Measurements from ENCODE around the gene S1PR4. TPM values are rescaled to one million over a fixed set of nuclear protein-coding genes. Genes with fewer than 3 reads are reported as not detected.
"Not testable (repeated sequence)": the region's sequence is repeated elsewhere in the genome, so short reads cannot be mapped to it uniquely, and the experiment has no call there.

The S1PR4 gene
- total RNA-seq, 2 experiments from 2014 or later: 32.7 to 34.0 TPM

DNA sequence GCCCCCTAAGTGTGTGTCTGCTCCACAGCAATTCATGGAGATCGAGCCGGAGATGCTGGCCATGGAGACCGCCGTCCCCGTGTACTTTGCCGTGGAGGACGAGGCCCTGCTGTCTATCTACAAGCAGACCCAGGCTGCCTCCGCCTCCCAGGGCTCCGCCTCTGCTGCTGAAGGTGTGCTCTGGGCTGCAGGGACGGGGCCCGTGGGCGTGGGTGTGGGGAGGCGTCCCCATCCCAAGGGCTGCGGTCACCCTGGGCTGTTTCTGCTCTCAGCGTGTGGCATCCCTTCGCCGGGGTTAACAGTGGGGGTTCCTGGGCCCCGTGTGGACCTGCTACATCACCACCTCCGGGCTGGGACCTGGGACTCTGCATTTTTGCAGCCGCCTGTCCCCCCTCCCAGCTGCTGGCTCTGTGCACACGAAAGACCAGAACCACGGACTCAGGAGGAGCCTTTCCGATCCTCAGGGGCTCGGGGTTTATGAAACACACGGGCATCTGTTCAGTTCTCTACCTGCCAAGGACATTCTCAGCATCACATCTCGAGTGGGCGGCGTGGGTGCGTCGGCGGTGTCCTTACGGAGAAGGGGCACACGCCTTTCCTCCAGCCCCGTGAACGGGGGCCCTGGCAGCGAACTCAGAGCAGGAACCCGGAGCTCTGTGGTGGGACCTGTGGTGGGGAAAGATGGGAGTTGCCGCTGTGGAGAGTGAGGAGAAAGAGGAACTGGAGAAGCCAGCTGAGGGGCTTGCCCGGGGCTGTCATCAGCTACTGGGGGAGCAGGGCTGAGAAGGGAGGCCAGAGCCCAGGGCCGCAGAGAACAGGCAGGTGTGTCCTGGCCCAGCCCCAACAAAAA, 14.9 kb downstream of the S1PR4 start:
- POLR2A ChIA-PET: no interaction called here
- Mint-ChIP-seq H3K27ac (no peak overlapping the region), H3K27me3 (no peaks in the 10 kb centered on the region), H3K9me3 (no peaks in the 10 kb centered on the region), H3K4me1 (ENCODE audit: low read depth) (peaks cover 11% of the 10 kb centered on the region), H3K36me3 (peaks cover 12% of the 10 kb centered on the region), H3K4me3 (no peak overlapping the region)
- intact Hi-C loops (cut with micrococcal nuclease): no loop called here
- DNase-seq: no peak
- CTCF ChIA-PET: no interaction called here

DNA sequence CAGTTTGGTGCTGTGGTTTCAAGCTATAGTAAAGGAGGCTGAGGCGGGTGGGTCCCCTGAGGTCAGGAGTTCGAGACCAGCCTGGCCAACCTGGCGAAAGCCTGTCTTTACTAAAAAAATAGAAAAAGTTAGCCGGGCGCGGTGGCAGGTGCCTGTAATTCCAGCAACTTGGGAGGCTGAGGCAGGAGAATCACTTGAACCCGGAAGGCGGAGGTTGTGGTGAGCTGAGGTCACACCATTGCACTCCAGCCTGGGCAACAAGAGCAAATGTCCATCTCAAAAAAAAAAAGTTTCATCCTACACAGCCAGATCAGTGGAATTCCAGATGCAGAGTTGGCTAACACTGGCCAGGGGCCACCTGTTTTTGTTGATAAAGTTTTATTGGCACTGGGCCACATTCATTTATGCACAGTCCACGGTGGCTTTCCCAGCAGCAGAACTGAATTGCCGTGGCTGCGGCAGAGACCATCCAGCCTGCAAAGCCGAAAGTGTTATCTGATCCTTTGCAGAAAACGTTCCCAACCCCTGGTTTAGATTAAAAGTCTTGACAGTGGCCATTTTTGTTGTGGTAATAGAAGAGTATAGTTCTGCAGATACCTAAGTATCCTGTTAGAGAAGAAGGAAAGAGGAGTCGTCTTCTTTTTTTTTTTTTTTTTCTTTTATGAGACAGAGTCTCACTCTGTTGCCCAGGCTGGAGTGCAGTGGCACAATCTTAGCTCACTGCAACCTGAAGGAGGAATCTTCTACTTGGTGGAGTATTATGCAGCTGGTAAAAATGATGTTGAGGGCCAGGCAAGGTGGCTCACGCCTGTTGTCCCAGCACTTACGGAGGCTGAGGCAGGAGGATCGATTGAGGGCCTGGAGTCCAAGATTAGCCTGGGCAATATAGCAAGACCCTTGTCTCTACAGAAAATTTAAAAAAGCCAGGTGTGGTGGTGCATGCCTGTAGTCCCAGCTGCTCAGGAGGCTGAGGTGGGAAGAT, 15.8 kb downstream of the S1PR4 start:
- H3K4me1 Mint-ChIP-seq (ENCODE audit: low read depth): peaks cover 2% of the 10 kb centered on the region
- no peak overlapping the region for H3K27ac Mint-ChIP-seq
- H3K9me3 Mint-ChIP-seq: no peaks in the 10 kb centered on the region
- no peaks in the 10 kb centered on the region for H3K27me3 Mint-ChIP-seq
- DNase-seq: no peak
- intact Hi-C loops (cut with micrococcal nuclease): no loop called here
- H3K4me3 Mint-ChIP-seq: no peak overlapping the region
- CTCF ChIA-PET: no interaction called here
- H3K36me3 Mint-ChIP-seq: peaks cover 12% of the 10 kb centered on the region
- POLR2A ChIA-PET: no interaction called here

DNA sequence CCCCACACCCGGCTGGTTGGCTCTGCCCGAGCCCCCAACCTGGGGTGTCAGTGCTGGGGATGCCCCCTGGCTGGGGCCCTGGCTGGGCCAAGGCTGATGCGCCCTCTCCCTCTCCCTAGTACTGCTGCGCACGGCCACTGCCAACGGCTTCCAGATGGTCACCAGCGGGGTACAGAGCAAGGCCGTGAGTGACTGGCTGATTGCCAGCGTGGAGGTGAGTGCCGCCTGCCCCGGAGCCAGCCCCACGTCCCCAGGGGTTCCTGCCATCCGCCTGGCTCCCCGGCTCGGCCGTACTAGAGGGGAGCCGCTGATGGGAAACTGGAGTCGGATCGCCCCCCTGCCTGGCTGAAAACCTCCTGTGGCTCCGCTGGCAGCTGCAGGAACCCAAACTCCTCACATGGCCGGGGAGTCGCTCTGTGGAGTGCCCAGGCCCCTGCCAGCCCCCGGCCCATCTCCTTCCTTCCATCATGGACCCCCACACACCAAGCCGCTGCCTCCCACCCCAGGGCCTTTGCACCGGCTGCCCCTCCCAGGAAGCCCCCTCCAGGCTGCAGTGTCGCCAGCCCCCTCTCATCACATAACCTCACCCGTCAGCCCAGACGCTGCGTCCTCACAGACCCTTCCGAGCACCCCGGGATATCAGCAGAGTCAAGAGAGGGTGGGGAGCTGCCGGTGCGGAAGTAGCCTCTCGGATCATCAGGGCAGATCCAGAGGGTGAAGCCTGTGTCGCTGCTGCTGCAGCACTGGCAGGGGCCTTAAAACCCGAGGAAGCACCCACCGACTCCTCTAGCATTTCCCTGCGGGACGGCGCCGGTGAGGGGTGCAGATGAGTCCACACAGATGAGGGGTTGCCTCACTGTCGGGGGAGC, 17.7 kb downstream of the S1PR4 start:
- Mint-ChIP-seq H3K4me1 (ENCODE audit: low read depth) (no peaks in the 10 kb centered on the region), H3K4me3 (no peak overlapping the region), H3K36me3 (peaks cover 13% of the 10 kb centered on the region), H3K9me3 (no peaks in the 10 kb centered on the region), H3K27me3 (no peaks in the 10 kb centered on the region), H3K27ac (no peak overlapping the region)
- ChIA-PET POLR2A (no interaction called here), CTCF (no interaction called here)
- intact Hi-C loops (cut with micrococcal nuclease): no loop called here
- DNase-seq: no peak

DNA sequence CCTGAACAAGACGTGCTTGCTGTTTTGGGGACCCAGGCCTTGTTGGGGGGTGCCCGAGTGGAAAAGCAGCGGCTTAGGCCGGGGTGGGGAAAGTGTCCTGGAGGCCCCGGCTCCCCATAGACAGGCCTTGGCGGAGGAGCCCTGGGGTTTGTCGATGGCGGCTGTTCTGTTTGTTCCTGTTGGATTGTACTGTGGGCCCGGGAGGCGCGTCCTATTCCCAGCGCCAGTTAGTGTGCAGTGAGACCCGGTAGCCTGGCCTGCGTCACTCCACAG, 18.3 kb downstream of the S1PR4 start:
- peaks cover 13% of the 10 kb centered on the region for H3K36me3 Mint-ChIP-seq
- H3K27ac Mint-ChIP-seq: no peak overlapping the region
- no peaks in the 10 kb centered on the region for H3K27me3 Mint-ChIP-seq
- intact Hi-C loops (cut with micrococcal nuclease): no loop called here
- no peak for DNase-seq
- H3K9me3 Mint-ChIP-seq: no peaks in the 10 kb centered on the region
- no peaks in the 10 kb centered on the region for H3K4me1 Mint-ChIP-seq (ENCODE audit: low read depth)
- ChIA-PET CTCF (no interaction called here), POLR2A (no interaction called here)
- H3K4me3 Mint-ChIP-seq: no peak overlapping the region

DNA sequence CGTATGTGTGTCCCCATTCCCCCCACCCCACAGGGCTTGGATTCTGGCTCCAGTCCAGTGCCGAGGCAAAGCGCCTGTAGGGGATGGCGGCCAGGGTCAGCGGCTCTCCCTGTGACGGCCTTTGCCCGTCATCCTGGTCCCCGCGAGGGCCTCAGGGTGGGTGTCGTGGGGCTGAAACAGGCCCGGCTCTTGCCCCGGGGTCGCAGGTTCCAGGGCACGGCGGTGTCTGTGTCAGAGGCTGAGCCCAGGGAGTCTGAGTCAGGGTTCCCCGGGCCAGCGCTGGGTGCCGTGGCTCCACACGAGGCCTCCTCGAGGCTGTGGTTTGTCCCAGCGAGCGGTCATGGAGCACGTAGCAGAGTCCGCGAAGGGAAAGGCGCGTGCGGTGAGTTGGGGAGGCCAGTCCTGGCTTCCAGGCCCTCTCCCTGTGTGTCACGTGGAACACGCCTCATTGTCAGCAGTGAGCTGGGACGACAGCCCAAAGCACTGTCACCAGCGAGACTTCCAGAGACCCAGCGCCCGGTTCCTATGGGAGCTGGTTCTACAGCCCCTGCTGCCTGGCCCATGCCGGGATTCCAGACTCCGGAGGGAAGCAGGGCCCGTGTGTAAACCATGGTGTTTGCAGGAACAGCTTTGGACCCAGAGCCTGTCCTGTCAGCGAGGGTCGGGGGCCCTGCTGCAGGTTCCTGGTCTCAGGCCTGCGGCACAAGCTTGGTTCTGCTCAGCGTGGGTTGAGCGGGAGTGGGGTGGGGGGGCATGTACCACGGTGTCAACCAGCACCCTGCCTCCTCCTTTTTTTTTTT, 20.5 kb downstream of the S1PR4 start:
- Mint-ChIP-seq H3K9me3 (no peaks in the 10 kb centered on the region), H3K27ac (no peak overlapping the region), H3K4me3 (no peak overlapping the region), H3K27me3 (no peaks in the 10 kb centered on the region), H3K4me1 (ENCODE audit: low read depth) (no peaks in the 10 kb centered on the region), H3K36me3 (peaks cover 10% of the 10 kb centered on the region)
- intact Hi-C loops (cut with micrococcal nuclease): no loop called here
- ChIA-PET POLR2A (no interaction called here), CTCF (no interaction called here)
- DNase-seq: no peak

DNA sequence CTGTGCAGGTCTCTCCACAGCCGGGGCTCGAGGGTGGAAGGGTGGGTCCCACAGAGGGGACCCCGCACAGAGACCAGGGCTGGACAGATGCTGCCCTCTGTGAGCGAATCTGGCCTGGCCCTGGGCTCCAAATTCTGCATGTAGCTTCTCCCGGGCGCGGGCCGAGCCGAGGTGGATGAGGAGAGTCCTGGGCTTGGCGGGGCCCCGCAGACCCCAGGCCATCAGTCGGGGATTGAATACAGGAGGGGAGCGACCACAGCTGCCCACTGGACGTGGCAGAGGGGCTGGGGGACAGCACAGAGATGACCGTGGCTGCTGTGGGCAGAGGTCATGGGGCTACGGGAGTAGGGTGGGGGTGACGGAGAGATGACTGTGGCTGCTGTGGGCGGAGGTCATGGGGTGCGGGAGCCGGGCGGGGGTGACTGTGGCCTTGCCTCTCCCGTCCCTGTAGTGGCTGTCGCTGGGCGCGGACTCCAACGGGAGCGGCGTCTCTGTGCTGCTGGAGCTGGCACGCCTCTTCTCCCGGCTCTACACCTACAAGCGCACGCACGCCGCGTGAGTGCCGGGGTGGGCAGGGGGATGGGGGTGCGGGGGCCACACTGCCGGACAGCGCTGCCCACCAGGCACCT, 22.6 kb downstream of the S1PR4 start:
- no peak overlapping the region for H3K27ac Mint-ChIP-seq
- intact Hi-C loops (cut with micrococcal nuclease): no loop called here
- CTCF ChIA-PET: no interaction called here
- H3K36me3 Mint-ChIP-seq: peaks cover 3% of the 10 kb centered on the region
- no peak overlapping the region for H3K4me3 Mint-ChIP-seq
- H3K27me3 Mint-ChIP-seq: no peaks in the 10 kb centered on the region
- DNase-seq: no peak
- no peaks in the 10 kb centered on the region for H3K9me3 Mint-ChIP-seq
- POLR2A ChIA-PET: no interaction called here
- H3K4me1 Mint-ChIP-seq (ENCODE audit: low read depth): no peaks in the 10 kb centered on the region

DNA sequence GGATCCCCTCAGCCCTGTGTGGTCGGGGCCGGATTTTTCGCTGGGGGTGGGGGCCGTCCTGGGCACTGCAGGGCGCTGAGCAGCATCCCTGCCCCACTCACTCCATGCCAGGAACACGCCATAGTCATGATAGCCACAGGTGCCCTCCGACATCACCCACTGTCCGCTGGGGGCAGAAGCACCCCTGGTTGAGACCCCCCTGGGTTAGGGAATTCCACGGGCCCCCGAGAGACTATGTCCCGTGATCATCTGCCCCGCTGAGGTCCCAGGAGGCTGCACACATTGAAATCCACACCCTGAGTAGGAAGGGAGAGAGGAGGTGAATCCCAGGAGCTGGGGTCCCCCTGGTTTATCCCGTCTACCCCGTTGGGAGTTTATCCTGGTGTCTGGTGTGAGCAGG, 23.3 kb downstream of the S1PR4 start:
- no peaks in the 10 kb centered on the region for H3K27me3 Mint-ChIP-seq
- H3K4me1 Mint-ChIP-seq (ENCODE audit: low read depth): no peaks in the 10 kb centered on the region
- H3K27ac Mint-ChIP-seq: no peak overlapping the region
- intact Hi-C loops (cut with micrococcal nuclease): no loop called here
- no peaks in the 10 kb centered on the region for H3K9me3 Mint-ChIP-seq
- DNase-seq: no peak
- CTCF ChIA-PET: no interaction called here
- POLR2A ChIA-PET: no interaction called here
- H3K4me3 Mint-ChIP-seq: no peak overlapping the region
- H3K36me3 Mint-ChIP-seq: peaks cover 3% of the 10 kb centered on the region

DNA sequence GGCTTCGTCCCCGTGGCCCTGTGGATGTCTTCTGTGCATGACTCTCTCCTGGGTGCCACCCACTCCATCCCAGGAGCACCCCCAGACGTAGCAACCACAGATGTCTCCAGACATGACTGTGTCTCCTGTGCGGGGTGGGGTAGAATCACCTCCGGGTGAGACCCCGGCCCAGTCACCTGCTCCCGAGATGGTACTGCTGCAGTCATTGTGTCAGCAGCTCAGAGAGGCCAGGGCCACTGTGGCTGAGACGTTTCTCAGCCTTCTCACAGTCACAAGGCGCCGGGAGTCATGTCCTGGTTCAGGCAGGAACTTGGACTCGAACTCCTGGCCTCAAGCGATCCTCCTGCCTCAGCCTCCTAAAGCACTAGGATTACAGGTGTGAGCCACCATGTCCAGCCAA, 23.8 kb downstream of the S1PR4 start:
- H3K36me3 Mint-ChIP-seq: peaks cover 3% of the 10 kb centered on the region
- no peaks in the 10 kb centered on the region for H3K27me3 Mint-ChIP-seq
- no peak for DNase-seq
- intact Hi-C loops (cut with micrococcal nuclease): no loop called here
- no peaks in the 10 kb centered on the region for H3K4me1 Mint-ChIP-seq (ENCODE audit: low read depth)
- H3K4me3 Mint-ChIP-seq: no peak overlapping the region
- ChIA-PET POLR2A (no interaction called here), CTCF (no interaction called here)
- H3K9me3 Mint-ChIP-seq: no peaks in the 10 kb centered on the region
- H3K27ac Mint-ChIP-seq: no peak overlapping the region

DNA sequence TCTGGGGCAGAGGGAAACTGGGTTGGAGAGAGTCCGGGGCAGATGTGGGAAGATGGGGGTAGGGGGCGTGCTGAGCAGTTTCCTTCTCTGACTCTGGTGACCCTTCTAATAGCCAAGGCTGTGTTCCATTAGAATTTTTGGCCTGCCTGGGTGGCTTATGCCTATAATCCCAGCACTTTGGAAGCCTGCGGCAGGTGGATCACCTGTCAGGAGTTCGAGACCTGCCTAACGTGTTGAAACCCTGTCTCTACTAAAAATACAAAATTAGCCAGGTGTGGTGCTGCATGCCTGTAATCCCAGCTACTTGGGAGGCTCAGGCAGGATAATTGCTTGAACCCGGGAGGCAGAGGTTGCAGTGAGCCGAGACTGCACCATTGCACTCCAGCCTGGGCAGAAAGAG, 24.3 kb downstream of the S1PR4 start:
- H3K4me1 Mint-ChIP-seq (ENCODE audit: low read depth); H3K27me3 Mint-ChIP-seq; H3K4me3 Mint-ChIP-seq; H3K36me3 Mint-ChIP-seq; DNase-seq; H3K9me3 Mint-ChIP-seq; POLR2A ChIA-PET; intact Hi-C loops (cut with micrococcal nuclease); CTCF ChIA-PET; H3K27ac Mint-ChIP-seq: not testable (repeated sequence)

DNA sequence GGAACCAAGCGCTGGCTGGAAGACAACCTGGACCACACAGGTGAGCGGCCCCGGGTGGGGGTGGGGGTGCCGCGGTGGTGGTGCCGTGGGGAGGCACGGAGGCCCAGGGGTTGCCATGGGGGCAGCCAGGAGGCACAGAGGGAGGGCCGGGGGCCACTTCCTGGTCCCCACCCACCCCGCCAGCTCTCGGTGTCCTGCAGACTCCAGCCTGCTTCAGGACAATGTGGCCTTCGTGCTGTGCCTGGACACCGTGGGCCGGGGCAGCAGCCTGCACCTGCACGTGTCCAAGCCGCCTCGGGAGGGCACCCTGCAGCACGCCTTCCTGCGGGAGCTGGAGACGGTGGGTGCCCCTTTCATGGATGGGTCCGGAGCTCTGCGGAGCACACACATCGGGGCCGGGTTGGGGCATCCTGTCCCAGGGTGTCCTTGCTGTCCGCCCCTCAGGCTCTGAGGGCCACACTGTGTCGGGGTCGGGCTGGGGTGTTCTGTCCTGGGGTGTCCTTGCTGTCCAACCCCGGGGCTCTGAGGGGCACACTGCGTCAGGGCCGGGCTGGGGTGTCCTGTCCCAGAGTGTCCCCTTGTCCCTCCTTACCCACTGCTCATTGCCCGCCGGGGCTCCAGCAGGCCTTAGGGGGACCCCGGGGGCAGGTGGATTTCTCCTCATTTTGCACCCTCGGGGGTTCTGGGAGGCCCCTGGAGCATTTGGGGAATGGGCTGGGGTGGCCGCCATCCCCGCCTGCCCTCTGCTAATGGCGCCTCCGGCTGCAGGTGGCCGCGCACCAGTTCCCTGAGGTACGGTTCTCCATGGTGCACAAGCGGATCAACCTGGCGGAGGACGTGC, 25.5 kb downstream of the S1PR4 start:
- ChIA-PET POLR2A (no interaction called here), CTCF (no interaction called here)
- peaks cover 5% of the 10 kb centered on the region for H3K36me3 Mint-ChIP-seq
- H3K4me3 Mint-ChIP-seq: no peak overlapping the region
- H3K9me3 Mint-ChIP-seq: no peaks in the 10 kb centered on the region
- no peaks in the 10 kb centered on the region for H3K4me1 Mint-ChIP-seq (ENCODE audit: low read depth)
- H3K27me3 Mint-ChIP-seq: no peaks in the 10 kb centered on the region
- DNase-seq: no peak
- intact Hi-C loops (cut with micrococcal nuclease): no loop called here
- H3K27ac Mint-ChIP-seq: no peak overlapping the region

Data from activated CD4-positive, alpha-beta memory T cell treated with anti-CD3 and anti-CD28 coated beads for 36 hours (primary cell).